Right ventricle myocardium superior (tissue), 1 donor: ENCODE data around the gene FOXRED1. TPM values are rescaled to one million over a fixed set of nuclear protein-coding genes. Genes with fewer than 3 reads are reported as not detected.
A peak's percentile ranks its signal among the peaks of the same experiment; 100 is the strongest.

Experiments
- ATAC-seq: fragments of 200-7000 bp; cut with Tn5 transposase; one replicate; pipeline ENCODE4 v1.9.1; 2020; ENCODE audit warnings: mild to moderate bottlenecking; ENCODE audit not compliant: poor library complexity
- DNase-seq: peaks from one replicate; pipeline ENCODE4 v3.0.0-alpha.2; 2020
- intact Hi-C: fragments of 100-400 bp; cut with DNase I; formaldehyde crosslinking; loops from one replicate; pipeline ENCODE4 v1.11.2; 2022
- total RNA-seq: library from RNA; stranded (reverse); fragmentation: NEBNext Ultra II Directional; extraction: Animal tissue kit (Norgen Biotek cat#: 25700); gene quantifications from one replicate; pipeline ENCODE4 v1.2.1, GENCODE V29; 2021
- donor health status: DM: no; HTN: yes; CAD: no; lungs with severe emphysema.

The FOXRED1 gene
- total RNA-seq, 1 donor from 2014 or later: 30.3 TPM

DNA sequence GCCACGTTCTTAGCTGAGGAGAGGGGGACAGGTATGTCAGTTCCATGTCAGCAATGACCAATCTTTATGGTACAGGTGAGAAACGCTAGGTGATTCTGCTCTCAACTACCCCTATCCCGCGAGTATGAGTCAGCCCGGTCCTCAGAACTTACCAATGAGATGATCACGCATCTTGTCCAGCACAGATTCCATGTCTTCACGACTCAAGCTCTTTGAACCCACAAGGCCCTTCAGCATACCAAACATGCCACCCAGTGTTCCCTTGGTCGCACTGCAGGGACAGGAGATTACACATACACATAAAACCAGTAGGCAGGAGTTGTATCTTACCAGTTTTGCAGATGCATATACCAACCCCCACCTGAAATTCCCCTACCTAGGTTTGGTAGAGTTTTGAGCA, 3.1 kb upstream of the FOXRED1 start:
- intact Hi-C loops: loop anchor here (5.0 kb wide), 1 partner anchor 54 kb away; the partner anchor contains the start of genes FAM118B and RPUSD4

DNA sequence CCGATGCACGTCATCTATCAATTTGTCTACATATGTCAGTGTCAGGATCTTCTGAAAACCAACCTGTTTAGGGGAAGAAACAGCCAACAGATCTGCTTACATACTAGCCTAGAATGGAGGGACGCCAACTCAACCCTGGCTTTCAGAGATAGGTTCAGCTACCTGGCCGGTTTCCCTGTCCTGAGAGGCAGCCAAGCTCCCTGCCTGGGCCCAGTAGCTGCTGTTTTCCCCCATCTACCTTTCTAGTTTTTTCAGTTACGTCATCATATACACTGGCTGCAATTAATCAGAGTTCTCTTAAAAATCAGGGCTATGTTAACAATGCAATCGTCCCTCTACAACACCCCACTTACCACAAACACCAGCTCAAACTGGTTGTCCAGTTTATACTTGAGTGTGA, 1.3 kb upstream of the FOXRED1 start:
- ATAC-seq (no peak), DNase-seq (no peak)
- intact Hi-C loops: loop anchor here (5.0 kb wide), 1 partner anchor 55 kb away; the partner anchor contains the start of genes FAM118B and RPUSD4

More for the DNA sequence above, 3.1 kb upstream of the FOXRED1 start:
- DNase-seq (no peak), ATAC-seq (no peak)

DNA sequence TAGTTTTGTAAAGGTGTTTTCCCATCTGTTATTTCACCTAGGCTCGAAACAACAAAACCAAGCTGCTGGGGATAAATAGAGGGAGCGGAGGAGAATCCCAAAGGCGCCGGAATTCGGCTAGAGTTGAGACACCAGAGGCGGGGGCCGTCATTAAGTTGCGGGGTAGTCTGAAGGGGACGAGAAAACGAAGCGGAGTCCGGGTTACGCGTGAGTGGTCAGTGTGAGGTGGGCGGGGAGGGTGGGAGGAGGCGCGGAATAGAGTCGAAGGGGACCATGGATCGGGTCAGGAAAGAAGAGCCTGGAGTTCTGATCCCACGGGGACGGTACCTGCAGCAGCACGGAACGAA, 620 bp upstream of the FOXRED1 start:
- ATAC-seq: peak; percentile 19
- intact Hi-C loops: loop anchor here (5.0 kb wide), 1 partner anchor 56 kb away; the partner anchor contains the start of genes FAM118B and RPUSD4
- no peak for DNase-seq

DNA sequence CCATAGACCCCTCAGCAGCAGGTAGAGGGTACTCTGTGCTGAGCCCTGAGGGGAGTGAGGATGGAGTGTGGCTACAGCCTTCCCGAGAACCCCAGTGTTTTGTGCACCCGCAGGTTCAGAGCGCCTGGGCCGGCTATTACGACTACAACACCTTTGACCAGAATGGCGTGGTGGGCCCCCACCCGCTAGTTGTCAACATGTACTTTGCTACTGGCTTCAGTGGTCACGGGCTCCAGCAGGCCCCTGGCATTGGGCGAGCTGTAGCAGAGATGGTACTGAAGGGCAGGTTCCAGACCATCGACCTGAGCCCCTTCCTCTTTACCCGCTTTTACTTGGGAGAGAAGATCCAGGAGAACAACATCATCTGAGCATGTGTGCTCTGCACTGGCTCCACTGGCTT, 8.4 kb downstream of the FOXRED1 start:
- DNase-seq (no peak), ATAC-seq (no peak)
- intact Hi-C loops: no loop called here

DNA sequence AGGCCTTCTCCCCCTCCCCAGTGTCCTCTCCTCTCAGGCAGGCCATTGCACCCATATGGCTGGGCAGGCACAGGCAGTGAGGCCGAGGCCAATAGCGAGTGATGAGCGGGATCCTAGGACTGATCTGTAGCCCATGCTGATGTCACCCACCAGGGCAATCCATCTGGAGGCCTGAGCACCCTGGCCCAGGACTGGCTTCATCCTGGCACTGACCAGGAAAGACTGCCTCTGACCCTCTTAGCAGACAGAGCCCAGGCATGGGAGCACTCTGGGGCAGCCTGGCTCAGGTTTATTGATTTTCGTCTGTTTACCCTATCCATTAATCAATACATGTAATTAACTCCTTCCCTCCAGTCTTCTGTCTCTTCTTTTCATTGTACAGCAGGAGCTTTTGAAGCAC, 8.8 kb downstream of the FOXRED1 start:
- intact Hi-C loops: no loop called here
- DNase-seq (no peak), ATAC-seq (no peak)

DNA sequence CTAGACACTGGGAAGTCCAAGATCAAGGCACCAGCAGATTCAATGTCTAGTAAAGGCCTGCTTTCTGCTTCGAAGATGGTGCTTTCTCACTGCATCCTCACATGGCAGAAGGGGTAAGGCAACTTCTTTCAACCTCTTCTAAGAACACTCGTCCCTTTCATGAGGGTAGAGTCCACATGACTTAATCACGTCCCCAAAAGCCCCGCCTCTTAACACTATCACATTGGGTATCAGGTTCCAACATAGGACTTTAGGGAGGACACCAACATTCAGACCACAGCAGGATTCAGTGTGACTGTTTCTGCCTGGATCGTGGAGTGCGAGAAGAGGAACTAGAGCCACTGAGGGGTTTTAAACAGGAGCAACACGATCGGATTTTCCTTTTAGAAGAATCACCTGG, 10.2 kb downstream of the FOXRED1 start:
- ATAC-seq: no peak
- no peak for DNase-seq
- intact Hi-C loops: no loop called here

DNA sequence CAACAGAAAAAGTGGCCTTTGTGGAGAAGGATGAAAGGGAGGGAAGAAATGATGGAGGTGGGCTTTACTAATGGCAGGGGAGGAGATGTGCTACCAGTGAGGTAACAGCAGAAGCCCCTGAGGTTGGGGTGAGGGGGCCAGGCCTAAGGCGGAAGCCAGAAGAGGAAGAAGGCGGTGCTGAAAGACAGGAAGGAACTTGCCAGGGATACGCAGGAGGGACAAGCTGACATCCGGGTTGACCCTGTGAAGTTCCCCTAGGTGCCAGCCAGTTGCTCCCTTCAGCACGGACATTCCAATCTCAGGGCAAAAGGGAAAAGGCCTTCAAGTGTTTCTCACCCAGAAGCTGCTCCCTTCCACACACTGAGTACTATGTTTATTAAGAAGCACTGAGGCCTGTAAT, 11.6 kb downstream of the FOXRED1 start:
- ATAC-seq: no peak
- peak; percentile 49 for DNase-seq
- intact Hi-C loops: no loop called here

DNA sequence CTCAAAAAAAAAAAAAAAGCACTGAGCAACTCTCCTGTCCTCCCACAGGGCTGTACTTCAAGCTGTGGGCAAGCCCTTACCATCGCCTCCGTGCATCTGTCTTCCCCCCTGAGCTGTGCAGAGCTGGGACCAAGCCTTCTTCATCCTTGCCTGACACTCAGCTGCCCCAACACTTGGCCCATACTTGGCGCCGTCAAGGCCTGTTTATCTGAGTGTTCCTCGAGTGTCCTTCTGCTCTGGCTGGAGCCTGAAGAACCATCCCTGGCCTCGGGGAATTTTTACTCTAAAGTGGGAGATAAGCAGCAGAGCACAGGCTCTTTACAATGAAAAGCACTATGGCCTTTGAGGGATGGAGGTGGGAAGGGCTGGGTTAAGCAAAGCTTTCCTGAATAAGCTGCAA, 12.3 kb downstream of the FOXRED1 start:
- ATAC-seq: no peak
- DNase-seq: no peak
- intact Hi-C loops: no loop called here

DNA sequence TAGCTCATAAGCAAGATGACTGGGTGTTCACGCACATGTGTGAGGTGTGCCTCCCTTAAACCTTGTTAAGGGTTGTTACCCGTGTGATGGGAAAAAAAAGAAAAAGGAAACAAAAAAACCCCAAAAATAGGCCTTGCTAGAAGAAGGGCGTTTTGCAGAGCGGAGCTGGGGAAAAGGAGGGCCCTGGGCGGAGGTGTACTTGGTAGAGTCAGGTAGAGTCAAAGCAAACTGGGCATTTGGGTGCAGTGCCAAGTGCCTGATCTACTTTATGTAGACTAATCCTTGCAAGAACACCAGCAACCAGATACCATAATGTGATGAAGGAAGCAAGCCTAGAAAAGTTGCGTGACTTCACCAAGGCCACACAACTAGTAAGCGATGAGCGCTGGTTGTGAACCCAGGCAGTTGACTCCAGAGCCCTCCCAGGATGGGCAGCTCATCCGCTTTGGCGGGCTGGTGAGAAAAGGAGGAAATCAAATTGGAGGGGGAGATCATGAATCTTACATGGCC, 12.8 kb downstream of the FOXRED1 start:
- DNase-seq (no peak), ATAC-seq (no peak)
- intact Hi-C loops: no loop called here

DNA sequence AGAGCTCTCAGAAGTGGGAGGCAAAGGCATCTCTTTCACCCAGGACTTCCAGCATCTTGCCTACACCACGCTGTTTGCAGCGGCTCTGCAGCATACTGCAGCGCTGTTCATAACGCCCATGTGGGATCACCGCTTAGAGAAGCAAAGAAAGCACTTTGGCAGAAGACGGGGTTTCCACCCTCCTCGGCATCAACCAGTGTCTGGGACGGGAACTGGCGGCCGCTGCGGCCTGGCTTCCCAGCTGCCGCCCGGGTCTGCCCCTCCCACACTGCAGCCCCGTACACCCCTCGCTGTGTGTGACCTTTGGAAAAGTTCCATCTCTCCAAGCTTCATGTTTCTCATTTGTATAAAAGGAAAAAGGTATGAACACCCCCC, 13.4 kb downstream of the FOXRED1 start:
- DNase-seq (peak; percentile 75), ATAC-seq (peak; percentile 85)
- intact Hi-C loops: no loop called here

DNA sequence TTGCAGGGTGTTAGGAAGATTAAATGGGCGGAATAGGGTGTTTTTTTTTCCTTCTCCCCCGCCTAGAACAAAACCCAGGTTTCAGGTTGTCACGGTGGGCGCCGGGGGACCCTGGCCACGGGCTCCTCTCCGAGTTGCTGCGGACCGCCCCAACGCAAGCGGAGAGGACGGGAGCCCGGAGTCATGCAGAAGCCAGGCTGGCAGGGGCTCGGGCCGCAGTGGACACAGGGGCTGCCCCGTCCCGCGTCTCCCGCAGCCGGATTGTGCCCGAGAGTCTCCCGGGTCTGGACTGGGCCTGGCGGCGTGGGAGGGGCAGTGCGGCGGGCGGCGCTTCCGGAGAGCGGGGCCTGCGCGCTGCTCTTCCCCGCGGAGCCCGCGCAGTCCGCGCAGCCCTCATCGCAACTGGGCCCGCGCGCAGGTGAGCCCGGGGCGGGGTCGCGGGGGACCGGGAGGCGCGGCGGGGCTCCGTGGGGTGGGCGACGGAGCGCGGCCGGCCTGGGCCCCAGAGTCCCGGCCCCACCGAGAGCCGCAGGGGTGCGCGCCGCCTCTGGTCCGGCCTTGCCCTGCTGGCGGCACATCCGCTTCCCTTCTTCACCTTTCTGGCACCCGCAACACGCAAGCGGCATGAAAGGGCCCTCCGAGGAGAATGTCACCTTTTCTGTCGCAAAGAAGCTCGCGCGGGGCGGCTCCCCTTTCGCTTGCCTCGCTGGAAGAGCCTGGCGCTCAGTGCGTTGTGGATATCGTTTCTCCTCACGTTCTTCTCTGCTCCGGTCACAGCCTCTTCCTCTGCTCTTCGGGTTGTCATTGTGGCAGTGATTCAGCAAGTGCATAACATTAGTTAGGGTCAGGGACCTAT, 14.0 kb downstream of the FOXRED1 start, which contains the start of gene TIRAP:
TIRAP (plus strand) TSS at position 358 of the 856 bp plus-strand sequence. CDS start 7,802 bp downstream, outside the sequence.
- intact Hi-C loops: no loop called here
- DNase-seq (peak; percentile 86), ATAC-seq (peak; percentile 96)

DNA sequence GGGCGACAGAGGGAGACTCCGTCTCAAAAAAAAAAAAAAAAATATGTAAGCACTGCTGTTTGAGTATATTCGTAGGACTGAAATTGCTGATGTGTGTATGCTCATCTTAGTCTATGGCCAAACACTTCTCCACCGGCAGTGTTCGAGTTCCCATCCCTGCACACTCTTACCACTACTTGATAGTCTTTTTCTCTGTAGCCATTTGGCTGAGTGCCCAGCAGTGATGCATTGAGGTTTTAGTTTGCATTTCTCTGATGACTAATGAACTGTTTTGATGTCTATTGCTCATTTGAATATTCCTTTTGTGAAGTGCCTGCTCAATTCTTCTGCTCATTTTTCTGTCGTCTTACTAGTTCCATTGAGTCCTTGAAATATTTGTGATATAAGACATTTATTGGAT, 15.9 kb downstream of the FOXRED1 start:
- no peak for ATAC-seq
- peak; percentile 55 for DNase-seq
- intact Hi-C loops: no loop called here

DNA sequence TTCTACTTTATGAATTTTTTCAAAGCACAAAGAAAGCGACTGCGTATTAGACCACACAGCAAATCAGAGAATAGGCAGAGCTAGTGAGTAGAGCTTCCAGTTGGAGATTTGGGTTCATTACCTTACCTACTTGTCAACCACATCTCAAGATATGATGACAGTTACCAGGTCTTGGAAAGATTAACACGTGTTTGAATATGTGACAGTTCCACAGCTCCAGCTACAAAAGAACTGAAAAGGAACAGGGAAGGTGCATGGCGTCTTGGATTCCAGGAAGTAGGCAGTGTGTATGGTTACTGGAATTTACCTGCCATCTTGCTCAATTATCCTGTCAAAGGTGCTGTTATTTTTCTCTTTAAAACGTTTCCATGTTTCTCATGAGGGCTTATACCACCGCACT, 19.3 kb downstream of the FOXRED1 start:
- intact Hi-C loops: no loop called here
- ATAC-seq (no peak), DNase-seq (no peak)

DNA sequence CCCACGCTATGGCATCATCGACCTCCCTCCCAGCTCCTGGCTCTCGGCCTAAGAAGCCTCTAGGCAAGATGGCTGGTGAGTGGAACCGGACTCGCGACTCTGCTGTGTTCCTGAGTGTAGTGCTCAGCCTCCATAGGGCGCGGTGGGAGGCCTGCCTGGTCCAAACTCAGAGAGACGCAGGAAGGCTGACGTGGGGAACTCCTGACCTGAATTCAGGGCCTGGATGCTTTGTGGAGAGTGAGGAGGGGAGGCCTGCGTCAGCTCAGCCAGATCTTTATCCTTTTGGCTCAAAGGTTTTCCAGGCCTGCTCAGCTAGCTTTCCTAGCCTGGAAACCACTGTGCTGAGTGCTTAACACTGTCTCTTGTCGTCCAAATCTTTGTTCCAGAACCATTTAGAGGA, 21.9 kb downstream of the FOXRED1 start:
- ATAC-seq: no peak
- DNase-seq: no peak
- intact Hi-C loops: no loop called here

DNA sequence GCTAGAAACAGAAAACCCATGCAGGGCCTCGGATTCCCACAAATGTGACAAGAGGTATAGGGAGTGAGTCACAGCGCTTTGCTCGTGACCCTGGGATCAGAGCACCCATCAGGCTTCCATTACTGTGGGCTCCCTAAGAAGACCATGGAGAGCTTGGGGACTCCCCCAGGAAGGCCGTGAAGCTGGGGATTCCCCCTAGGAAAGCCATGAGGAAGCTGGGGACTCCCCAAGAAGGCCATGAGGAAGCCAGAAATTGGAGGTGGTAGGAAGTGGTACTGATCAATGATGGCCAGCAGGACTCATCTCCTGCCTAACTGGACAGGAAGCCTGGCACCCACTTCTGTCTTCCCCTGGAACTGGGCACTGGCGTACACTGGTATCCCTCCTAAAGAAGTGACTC, 24.8 kb downstream of the FOXRED1 start:
- ATAC-seq (no peak), DNase-seq (no peak)
- intact Hi-C loops: no loop called here

DNA sequence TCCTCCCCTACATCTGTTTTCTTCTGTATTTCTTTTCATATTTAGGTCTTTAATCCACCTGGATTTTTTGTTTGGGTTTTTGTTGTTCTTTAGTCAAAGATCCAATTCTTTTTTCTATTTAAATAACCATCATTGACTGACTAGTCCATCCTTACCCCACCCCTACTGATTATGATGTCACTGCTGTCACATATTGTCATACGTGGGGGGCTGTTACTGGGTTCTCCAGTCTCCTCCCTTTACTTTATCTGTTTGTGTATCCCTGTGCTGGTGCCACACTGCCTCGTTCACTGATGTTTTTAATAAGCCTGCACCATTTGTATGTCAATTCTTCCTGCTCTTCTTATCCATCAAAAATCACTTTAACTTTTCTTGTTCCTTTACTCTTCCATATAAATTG, 28.1 kb downstream of the FOXRED1 start:
- ATAC-seq (no peak), DNase-seq (no peak)
- intact Hi-C loops: no loop called here

DNA sequence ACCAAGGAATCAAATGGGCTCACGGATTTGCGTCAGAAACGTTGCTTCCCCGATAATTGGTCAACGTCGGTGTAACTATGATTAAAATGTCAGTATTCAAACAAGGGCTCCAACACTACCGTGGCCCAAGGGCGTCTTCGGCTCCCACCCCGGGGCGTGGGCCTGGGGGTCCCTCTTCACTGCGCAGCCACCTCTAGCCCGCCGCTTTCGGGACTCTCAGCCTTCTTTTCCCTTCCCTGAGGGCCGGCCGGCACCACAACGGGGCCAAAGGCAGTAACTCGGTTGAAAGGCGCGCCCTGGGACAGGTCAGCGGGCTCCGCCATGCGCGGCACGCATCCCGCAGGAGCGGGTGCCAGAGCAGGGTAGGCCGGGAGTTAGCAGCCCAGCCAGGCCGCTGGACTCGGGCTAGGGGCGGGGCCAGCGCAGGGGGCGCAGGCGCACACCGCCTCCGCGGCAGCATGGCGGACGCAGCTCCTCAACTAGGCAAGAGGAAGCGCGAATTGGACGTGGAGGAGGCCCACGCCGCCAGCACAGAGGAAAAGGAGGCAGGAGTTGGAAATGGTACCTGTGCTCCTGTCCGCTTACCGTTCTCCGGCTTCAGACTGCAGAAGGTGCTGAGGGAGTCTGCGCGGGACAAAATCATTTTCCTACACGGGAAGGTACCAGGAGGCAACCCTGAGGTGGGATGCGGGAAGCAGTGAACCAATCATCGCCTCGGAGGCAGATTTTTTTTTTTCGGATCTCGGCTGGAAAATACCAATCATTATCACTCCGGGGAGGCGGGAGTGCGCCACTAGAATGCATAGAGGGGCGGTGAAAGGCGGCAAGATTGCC, 34.9 kb downstream of the FOXRED1 start, which contains the start of gene DCPS:
DCPS (plus strand) TSS at position 438 of the 834 bp plus-strand sequence; CDS start at position 459, 21 bp downstream.
- peak; percentile 100 for ATAC-seq
- DNase-seq: peak; percentile 95
- intact Hi-C loops: no loop called here

DNA sequence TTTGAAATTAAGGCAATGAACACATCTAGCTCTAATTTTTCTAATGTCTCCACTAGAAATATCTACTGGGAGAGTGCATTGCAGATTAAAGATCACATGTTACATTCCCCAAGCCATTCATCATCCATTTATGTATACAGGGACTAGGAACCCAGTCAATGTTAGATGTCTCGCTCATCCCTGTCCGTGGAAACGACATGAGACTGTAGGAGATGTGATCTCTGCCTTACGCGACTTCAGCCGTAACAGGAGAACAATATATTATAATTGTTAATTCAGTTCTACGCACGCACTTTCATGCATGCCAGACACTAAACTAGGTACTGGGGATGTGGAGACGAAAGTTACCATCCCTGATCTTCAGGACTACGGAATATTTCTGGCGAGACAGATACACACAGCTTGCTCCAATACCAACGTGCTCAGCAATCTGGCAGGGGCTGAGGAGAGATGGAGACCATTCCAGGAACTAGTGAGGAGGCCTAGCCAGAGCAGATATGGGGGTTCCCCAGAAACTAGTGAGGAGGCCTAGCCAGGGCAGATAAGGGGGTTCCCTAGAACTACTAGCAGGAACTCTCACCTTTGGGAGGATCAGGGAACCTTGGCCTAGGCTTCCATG, 35.6 kb downstream of the FOXRED1 start:
- DNase-seq (no peak), ATAC-seq (peak; percentile 7)
- intact Hi-C loops: no loop called here

DNA sequence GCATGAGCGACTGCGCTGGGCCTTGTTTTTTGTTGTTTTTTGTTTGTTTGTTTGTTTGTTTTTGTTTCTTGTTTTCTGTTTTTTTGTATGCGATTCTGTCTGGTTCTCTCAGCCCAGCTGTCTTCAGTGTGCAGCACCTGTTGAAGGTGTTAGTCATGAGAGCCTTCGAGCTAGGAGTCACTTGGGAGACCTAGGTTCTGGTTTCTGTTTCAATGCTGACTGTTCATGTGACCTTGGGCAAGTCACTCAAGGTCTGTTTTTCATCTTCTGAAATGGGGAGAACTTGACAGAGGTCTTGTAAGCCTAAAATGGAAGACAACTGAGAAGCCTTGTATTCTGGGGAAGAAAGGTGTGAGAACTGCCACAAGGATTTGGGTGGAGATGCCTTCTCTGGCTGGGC, 36.7 kb downstream of the FOXRED1 start:
- intact Hi-C loops: no loop called here
- DNase-seq (no peak), ATAC-seq (no peak)
